Fibroblast of skin of left quadriceps (primary cell): ENCODE measurements around the gene MEGF11.
"Not testable (repeated sequence)": the region's sequence is repeated elsewhere in the genome, so short reads cannot be mapped to it uniquely, and the experiment has no call there.

Experiments
- DNase-seq, 2 experiments: peaks; one replicate each; pipeline ENCODE4 v3.0.0-alpha.2; 2013; ENCODE audit warnings: low read depth in 2 of 2

Gene MEGF11

GRCh38 chr15:65893060-65893459 is 360.5 kb downstream of the MEGF11 start:
- DNase-seq, result no peak

- no peak for DNase-seq
Measured at GRCh38 chr15:65888981-65889380, 364.6 kb downstream of the MEGF11 start.

DNA sequence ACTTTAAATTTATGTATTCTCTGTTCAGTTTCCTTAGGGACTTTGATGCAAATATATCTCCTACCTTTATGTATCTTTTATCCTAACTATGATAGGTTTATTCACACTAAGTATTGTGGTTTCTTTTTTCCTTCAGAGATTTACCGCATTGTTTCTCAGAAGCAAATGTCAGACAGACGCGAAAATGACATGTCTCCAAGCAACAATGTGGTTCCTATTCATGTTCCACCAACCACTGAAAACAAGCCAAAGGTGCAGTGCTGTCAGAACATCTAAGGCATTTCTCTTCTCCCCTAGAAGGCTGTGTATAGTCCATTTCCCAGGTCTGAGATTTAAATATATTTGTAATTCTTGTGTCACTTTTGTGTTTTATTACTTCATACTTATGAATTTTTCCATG is 366.0 kb downstream of the MEGF11 start:
- no peak for DNase-seq

DNA sequence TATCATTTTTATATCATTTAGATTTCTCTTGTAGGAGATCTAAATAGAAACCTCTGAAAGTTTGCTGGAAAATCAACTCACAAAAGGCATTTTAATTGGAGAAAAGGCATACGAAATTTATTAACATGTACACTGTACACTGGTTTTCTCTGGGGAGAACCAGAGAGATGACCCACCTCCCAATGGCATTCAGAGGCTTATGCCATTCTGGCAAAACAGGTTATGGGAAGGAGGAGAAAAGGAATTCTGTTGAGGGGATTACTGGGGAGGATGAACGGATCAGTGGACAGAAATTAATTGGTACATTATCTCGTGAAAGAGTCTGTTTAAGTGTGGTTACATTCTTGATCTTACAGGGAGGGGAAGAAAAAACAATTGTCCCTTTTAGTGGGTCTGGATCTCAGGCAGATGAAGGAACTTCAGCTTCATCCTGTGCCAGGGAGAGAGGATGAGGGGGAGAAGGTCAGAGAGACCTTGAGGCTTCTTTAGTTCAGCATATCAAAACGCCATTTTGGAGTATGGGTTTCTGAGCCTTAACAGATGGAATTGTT is 367.8 kb downstream of the MEGF11 start:
- DNase-seq, result no peak

DNA sequence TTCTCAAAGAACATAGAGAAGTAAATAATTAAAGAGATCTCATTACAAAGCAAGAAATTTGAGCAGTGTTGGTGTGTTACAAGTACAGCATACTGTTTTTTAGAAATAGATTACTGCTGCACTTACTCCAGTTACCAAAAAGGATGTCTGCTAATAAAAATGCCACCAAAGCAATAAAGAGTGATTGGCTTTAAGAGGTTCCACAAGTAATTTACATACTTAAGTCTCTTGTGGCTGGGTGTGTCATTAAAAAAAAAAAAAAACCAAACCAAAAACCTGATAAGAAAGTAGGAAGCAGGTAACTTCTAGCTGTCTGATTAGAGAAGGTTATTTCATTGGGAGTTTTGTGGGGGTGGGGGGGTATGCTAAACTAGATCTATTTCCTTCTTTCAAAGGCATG is 369.0 kb downstream of the MEGF11 start:
- no peak for DNase-seq

DNA sequence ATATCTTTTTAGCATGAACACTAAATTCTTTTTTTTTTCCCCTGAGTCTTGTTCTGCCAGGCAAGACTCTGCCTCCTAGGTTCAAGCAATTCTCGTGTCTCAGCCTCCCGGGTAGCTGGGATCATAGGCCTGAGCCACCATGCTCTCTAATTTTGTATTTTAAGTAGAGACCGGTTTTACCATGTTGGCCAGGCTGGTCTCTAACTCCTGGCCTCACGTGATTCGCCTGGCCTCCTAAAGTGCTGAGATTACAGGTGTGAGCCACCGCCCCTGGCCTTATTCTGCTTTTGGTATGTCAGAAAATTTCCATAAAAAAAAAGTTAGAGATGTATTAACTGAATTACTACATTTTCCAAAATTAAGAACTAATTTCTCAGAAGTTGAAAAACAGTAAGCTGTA is 370.0 kb downstream of the MEGF11 start:
- DNase-seq, result no peak

DNA sequence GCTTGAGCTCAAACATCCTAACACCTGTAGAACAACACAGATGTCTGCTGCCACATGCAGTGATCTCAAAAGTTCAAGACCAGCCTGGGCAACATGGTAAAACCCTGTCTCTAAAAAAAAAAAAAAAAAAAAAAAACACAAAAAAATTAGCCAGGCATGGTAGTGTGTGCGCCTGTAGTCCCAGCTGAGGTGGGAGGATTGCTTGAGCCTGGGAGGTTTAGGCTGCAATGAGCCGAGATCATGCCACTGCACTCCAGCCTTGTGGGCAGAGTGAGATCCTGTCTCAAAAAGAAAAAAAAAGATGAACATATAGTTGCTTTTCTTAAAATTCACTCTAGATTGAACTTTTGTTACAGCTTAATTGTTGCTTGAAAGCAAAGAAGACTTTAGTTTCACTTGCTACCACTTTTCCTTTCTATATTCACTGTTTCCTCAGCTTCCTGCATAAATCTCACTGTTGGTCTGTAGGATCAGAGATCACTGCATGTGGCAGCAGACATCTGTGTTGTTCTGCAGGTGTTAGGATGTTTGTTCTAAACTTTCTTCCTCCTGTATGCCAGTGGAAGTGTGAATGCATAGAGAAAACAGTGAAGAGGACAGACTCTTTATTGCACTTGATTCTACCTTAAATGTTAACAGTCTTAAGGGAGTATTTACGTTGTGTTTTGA is 371.6 kb downstream of the MEGF11 start:
- no peak for DNase-seq

DNA sequence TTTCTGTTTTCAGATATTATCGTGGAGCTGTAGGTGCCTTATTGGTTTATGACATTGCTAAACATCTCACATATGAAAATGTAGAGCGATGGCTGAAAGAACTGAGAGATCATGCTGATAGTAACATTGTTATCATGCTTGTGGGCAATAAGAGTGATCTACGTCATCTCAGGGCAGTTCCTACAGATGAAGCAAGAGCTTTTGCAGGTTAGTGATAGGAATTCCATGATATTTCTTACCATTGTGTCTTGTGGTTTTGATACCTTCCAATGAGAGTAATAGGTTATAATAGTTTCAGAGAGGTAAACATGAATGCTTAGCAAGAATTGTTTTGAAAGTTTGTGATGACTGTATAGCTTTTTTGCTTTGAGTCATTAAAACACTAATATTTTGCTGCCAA is 375.8 kb downstream of the MEGF11 start:
- no peak for DNase-seq

- DNase-seq, result no peak
Measured at GRCh38 chr15:65875458-65875857, 378.1 kb downstream of the MEGF11 start.

- no peak for DNase-seq
Measured at GRCh38 chr15:65873256-65873655, 380.3 kb downstream of the MEGF11 start.

DNA sequence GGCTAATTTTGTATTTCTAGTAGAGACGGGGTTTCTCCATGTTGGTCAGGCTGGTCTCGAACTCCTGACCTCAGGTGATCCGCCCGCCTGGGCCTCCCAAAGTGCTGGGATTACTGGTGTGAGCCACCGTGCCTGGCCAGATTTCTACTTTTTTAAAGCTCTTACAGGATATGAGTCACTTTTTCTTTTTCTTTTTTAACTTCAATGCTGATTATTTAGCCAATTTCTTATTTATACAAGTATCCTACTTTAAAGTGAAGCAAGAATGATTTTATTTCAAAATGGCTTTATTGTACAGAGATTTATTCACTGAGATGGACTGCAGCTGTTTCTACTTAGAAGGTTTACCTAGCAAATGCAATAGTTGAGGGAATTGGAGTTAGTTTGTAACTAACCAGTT is 381.0 kb downstream of the MEGF11 start:
- DNase-seq, result peak in 1 of 2 experiments; percentile 9

DNA sequence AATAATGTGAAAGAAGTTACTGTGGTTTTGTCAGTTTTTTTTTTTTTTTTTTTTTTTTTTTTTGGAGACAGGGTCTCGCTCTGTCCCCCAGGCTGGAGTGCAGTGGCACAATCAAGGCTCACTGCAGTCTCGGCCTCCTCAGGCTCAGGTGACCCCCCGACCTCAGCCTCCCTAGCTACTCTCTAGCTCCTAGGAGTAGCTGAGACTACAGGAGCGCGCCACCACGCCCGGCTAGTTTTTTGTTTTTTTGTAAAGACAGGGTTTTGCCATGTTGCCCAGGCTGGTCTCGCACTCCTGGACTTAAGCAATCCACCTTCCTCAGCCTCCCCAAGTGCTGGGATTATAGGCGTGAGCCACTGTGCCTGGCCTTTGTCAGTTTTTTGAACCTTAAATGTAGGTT is 381.7 kb downstream of the MEGF11 start:
- not testable (repeated sequence) for DNase-seq

DNA sequence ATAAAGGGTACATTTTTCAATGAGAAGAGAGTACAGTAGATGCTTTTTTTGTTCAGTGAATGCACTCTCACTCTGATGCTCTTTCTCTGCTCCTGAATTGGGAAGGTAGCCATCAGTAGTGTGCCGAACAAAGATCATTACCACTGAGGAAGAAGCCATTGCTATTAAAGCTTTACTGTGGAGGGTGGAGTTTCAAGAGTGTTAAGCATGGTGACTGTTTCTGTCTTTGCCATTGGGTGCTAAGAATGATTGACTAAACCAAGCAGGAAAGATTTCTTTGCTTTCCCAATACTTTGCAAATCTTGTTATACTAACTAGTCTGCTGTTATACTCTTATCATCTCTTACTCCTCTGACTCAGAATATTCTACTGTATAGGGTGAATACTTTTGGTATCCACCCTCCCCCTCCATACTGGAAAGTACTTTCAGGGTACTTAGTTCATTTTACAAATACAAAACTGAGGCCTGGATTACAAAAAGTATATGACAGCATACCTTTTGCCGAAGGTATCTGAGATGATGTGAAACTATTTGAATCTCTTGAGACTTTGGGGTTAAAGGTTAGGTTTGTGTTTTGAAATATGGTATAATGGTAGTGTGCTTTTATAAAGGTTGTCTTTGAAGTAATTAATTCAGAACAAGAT is 382.5 kb downstream of the MEGF11 start:
- DNase-seq, result peak in 1 of 2 experiments; percentile 10

DNA sequence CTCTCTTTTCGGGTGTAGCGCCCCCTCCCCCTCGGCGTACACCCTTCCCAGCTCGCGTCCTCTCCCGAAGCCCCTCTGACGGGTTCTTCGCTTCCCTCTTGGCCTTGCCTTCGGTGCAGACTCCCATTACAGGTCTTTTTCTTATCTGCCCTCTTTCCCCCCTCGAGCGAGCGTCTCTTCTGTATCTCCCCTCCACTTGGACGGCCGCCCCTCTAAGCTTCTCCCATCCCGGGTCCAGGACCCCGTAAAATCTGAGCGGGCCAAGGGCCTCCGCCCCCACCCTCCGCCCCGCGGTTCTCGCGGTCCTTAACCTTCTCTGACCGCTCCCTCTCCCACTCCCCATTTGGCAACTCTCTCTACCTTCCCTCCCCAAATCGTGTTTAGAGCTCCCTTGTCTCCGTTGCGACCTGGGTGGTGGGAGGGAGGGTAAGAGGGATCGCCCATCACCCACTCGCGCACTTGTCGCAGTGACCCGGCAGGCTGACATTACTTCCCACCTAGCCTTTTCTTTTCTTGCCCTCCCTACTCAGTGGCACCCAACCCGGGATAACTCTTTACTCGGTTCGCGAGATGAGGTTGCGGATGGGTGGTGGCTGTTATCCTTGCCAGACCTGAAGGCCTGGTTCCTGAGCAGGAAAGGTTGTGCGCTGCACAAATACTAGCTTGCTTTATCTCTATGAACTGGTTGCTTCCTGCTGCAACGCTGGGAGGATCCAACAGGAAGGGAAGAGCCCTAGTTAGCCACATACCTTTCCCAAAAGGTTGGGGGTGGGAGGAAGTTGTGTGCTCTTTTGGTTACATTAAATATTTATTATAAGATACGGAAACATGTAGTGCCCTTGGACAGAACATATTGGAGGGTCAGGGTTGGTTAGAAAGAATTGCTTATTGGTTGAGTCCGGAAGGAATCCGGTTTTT is 383.3 kb downstream of the MEGF11 start:
- no peak for DNase-seq

DNA sequence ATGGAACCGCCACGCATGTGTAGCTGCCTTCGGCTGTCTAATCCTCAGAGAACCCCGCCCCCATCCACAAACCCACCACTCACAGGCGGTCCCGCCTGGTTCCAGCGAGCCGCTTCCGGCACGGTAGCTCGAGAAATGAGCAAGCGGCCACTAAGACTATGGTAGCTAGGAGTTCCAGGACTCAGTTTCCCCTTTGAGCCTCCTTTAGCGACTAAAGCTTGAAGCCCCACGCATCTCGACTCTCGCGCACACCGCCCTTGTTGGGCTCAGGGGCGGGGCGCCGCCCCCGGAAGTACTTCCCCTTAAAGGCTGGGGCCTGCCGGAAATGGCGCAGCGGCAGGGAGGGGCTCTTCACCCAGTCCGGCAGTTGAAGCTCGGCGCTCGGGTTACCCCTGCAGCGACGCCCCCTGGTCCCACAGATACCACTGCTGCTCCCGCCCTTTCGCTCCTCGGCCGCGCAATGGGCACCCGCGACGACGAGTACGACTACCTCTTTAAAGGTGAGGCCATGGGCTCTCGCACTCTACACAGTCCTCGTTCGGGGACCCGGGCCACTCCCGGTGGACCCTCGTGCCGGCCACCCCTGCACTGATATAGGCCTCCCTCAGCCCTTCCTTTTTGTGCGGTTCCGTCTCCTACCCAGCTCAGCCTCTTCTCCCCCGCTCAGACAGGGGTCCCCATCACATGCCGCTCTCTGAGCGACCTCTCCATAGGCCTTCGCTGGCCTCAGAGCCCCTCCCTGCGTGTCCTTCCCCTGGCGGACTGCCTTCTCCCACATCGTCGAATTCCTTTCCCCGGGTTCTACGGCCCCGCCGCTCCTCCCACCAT is 384.2 kb downstream of the MEGF11 start, which contains the start of gene RAB11A:
RAB11A (plus strand) TSS at position 366 of the 828 bp plus-strand sequence; CDS start at position 461, 95 bp downstream.
- peak; percentile 92 for DNase-seq

DNA sequence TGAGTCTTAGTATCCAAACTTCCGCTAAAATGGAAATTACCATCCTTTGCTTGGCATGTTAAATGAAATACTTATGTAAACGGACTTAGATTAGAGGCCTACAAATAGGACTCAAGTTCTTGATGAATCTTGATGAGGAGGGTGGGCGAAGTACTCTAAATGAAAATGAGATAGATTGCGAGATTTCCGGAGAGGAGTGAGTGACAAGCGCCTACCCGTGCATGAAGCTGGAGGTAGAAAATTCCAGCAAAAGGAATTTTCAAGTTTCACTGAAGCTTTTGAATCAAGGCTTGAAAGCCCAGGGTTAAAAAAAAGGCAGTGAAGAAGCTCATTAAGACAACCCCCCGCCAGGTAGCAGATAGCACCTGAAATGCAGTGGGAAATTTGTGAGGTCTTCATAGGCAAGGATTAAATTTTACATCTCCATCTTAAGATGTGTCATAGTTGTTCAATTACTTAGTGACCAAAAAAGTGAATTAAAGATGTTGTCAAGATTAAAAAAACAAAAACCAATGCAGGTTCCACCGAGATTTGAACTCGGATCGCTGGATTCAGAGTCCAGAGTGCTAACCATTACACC is 384.9 kb downstream of the MEGF11 start:
- DNase-seq, result no peak

GRCh38 chr15:65867933-65868332 is 385.6 kb downstream of the MEGF11 start:
- DNase-seq, result not testable (repeated sequence)

GRCh38 chr15:65867244-65867643 is 386.3 kb downstream of the MEGF11 start:
- DNase-seq, result no peak

DNA sequence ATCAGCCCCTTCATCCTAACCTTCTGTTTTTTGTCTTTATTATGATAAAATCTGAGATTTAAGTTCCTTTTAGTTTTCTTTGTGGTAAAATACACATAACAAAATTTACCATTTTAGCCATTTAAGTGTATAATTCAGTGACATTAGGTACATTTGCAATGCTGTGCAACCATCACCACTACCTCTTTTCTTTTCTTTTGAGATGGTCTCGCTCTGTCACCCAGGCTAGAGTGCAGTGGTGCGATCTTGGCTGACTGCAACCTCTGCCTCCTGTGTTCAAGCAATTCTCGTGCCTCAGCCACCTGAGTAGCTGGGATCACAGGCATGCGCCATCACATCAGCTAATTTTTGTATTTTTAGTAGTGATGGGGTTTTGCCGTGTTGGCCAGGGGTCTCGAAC is 390.4 kb downstream of the MEGF11 start:
- no peak for DNase-seq

DNA sequence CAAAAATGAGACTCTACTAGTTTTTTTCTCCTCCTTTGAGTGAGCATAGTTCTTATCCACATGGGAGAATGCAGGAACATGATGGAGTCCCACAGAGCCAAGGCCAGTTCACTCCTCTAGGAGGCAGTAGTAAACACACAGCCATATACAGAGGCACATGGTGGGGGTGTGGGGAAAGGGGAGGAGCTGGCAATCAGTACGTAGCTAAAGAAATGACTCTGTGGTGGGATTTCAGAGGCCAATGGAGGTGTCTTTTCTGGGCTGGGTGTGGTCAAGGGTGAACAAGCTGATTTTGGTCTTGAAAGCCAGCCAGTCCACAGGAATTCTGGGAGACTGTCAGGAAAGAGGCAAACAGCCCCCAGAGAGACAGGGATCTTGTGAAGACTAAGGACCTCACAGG is 390.9 kb downstream of the MEGF11 start:
- DNase-seq, result no peak
